NOMO-1 treated with dmso at 0.1 percent for 144 hours (cell line): ENCODE data around the gene CDS2.

Source experiments
- DNase-seq: peaks from one replicate; lab custom pipeline; 2025; ENCODE audit not compliant: unreplicated experiment; lab: John Stamatoyannopoulos, UW

Gene CDS2

DNA sequence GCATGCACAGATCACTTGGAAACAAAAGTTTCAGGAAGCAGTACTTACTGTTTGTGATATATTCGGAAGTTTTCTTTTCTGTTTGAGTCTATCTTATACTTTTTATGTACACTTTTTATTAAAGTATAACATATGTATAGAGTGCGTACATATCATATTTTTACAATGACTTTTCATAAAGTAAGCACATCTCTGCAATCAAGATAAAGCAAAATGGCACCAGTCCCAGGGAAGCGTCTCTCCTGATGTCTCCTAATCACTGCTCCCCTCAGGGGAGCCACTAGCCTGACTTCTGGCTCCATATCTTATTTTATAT is 26.3 kb downstream of the CDS2 start:
- no peak for DNase-seq

DNA sequence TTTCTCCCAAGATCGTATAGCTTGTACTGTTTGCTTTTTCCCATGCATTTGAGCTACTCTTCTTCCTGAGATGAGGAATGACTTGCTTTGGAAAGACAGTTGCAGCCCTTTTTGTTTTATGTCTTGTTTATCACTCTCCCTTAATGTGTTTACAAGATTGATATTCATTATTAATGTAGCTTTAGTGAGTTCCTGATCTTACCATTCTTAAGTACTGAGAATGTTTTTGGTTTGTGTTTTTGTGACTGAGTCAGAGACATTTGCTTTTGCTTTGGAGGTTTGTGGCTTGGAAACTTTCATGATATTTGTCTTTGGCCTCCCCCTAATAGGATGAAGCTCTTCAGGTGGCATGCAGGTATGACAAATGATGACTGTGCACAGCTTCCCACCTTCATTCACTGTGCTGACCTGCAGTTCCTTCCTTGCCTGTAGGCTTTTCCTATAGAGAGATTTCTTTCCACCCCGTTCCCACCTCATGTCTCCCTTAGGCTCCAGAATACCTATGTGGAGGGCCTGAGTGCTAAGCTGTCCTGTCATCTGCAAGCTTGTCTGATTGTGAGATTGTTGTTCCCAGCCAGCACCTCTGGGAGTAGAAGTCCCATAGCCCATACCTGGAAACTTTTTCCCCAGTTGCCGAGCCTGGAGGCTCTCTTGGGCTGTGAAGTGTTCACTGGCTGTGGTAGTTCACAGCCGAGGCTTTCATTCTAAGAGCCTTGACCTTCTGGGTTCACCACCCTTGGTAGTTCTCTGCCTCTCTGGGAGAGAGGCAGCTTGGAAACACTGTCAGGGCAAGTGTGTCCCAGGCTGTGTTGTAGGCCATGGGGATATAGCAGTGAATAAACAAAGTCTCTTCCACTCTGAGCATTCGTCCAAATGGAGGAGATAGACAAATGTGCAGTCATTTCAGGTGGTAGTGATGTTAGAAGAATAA is 27.1 kb downstream of the CDS2 start:
- no peak for DNase-seq

DNA sequence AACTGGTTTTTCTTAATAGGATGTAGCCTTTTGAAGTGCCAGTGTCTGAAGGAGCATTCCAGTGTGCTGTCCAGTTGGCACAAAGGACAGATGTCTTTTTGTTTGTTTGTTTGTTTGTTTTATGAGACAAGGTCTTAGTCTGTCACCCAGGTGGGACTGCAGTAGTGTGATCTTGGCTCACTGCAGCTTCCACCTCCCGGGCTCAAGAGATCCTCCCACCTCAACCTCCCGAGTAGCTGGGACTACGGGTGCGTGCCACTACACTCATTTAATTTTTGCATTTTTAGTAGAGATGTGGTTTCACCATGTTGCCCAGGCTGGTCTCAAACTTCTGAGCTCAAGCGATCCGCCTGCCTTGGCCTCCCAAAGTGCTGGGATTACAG is 27.7 kb downstream of the CDS2 start:
- no peak for DNase-seq

DNA sequence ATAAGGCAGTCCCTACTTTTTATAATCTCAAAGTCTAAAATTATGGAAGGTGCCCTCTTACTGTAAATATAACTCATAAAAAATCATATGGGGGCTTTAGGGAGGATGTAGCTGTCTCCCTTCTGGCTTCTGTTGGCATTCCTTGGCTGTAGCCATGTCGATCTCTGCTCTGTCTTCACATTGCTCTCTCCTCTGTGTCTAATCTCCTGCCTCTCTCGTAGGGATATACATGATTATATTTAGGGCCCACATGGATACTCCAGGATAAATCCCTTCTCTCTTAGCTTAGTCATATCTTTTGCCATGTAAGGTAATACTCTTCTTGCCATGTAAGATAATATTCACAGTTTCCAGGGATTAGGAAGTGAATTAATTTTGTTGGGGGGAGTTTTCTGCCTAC is 28.6 kb downstream of the CDS2 start:
- DNase-seq = no peak

DNA sequence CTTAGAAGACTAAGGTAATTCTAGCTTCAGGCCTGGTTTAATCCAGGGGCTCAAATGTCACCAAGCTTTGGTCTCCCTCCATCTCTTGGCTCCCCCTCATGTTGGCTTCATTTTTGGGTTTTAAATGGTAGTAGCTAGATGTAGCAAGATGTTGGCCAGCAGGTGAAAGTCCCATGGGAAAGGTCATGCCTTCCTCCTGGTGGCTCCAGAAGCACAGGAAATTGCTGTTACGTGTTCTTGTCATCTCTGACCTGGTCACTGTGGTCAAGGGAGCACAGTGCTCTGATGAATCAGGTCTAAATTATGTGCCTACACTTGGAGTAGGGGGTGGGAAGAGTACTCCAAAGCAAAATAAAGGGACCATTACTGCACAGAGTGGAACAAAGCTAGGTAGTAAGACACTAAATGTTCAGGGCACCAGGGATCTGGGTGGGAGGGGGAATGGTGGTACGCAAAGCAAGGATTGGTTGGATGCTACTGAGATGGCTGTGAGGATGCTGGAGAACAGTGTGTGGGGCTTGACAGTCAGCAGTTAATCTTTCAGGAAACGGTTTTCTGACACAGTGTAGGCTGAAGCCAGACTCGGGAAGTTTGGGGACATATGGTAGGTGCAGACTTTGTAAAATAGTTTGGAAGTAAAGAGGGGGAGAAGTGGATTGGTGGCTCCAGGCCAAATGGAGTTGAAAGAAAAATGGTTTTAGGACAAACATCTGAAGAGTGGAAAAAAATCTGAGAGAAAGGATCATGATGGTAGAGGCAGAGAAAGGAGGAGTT is 30.1 kb downstream of the CDS2 start:
- no peak for DNase-seq

DNA sequence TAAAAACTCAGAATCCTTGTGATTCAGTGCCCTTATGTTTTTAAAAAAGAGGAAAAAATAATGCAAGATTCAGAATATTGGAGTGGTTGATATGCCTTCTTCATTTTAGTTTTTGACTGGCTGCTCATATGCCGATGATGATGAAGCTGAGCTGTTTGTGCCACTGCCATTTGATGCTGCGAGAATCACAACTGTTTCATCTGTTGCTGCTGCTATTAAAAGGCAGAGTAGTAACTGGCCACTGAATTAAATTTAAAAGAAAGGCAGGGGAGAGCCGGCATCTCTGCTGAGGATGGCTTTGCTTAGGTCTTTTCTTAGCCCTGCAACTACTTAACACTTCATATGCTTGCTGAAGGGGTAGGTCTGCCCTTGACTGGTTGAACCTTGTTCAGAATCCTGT is 33.1 kb downstream of the CDS2 start:
- DNase-seq = no peak

DNA sequence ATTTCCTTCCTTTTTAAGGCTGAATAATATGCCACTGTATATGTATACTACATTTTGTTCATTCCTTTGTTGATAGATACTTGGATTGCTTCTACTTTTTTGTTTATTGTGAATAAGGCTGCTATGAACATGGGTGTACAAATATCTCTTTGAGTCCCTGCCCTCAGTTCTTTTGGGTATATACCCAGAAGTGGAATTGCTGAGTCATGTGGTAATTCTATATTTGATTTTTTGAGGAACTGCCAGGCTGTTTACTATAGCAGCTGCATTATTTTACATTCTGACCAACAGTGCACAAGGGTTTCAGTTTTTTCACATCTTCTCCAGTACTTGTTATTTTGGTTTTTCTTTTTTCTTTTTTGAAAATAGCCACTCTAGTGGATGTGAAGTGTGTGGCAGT is 34.1 kb downstream of the CDS2 start:
- DNase-seq = no peak

DNA sequence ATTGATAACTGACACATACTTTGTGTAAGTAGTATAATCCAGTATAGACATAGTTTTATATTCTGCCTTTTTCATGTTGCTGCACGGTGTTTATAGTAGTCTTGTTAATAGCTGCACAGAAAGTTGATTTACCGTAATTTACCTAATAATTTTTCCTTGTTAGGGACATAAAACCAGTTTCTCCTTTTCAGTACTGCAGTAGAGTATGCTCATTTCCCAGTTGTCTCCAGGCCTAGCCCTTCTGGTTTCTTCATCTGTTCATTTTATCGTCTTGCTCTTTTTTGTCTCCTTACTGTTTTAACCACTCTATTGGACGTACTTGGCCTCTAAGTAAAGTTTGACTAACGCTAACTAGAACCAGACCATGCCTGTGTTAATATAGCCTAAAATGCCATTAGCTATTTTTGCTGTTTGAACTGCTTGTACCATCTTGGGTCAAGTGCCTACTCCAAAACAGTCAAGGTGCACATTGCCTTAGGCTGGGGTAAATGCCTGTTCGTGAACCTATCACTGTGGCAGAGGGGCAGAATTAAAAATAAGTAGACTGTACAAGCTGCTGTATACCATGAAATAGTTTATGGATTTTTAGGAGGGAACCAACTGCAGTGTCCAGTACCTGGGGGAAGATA is 34.8 kb downstream of the CDS2 start:
- DNase-seq = no peak

DNA sequence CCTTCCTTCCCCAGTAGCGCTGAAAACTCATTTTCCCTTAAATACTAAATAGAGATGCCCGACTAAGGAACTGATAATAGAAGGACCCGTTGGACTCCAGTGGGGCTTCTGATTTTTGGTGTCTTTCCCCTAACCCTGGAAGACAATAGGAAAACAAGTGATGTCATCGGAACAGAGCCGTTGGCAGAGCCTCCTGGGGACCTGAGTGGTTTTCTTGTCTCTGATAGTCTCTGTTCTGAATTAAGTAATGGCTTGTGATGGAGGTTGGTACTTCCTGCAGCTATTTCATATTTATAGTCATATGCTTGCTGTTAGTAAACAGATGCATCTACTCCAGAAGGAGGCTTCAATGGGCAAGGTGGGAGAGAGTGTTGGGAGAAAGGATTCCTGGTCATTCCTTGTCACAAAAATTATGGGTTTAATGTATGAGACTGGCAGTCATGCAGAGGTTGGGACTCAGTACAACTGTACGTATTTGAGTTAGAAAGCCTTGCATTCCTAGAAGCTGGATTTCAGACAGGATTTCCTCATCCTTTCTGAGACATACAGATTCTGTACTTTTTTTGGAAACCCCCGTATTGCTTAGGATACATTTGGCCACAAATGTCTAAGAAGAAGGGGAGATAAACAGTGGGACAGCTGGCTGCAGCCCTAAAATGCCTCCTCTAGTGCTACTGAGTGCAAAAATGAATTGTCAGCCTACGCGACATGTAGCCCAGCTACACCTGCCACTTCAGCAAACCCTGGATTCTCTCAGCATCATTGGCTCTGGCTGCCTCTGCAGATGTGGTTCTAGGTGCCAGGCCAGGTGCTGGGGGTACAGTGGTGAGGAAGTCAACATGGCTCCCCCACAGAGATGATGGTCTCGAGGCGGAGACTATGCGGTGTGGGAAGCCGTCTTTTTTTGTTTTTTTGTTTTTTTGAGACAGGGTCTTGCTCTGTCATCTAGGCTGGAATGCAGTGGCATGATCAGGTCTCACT is 38.1 kb downstream of the CDS2 start:
- no peak for DNase-seq

DNA sequence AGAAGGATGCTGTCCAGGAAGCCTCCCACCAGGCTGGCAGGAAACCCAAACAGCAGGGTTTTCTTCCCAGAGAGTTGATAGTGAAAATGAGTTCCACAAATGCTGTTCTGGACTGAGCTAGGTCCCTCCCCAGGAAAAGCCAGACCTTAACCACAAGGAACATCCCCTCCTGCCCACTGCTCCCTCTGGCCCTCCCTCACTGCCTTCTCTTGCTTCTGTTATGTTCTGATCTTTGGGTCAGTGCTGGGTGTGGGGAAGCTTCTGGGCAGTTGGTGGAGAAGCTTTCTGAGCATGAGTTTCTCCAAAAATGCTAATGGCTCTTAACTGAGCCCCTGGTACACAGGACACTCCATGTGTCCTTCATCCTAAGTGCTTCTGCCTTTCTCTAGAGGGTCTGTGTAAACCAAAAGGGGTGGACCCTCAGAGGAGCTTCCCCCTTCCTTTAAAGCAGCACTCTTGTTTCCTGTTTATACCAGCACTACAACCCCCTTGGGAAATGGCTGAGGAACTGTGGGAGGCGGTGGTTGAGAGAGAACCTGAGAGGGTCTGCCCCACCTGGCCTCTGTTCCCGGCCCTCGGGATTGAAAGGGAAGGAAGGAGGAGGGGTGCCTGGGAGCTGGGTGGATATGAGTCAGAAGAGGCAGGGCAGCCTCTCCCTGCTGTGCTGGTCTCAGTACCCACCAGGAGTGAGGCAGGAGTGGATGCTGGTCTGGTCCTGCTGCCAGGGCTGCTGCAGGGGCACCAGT is 42.0 kb downstream of the CDS2 start:
- DNase-seq = no peak

DNA sequence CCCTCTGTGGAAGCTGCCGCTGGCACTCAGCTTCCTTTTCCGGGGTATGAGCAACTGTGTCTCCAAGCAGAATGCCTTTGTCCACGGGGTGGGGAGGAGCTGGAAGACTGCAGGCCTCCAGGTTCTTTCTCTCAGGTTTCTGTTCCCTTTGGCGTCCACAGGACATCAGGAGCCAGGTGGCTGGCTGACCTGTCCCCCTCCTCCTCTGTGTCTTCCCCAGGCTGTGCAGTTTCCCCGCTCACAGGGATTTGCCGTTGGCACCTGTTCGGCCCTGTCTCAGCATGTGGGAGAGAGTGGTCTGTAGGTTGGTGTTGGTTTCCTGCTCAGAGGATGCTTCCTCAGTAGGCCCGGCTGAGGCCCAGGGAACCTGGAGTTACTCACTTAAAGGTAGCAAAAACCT is 43.5 kb downstream of the CDS2 start:
- no peak for DNase-seq

DNA sequence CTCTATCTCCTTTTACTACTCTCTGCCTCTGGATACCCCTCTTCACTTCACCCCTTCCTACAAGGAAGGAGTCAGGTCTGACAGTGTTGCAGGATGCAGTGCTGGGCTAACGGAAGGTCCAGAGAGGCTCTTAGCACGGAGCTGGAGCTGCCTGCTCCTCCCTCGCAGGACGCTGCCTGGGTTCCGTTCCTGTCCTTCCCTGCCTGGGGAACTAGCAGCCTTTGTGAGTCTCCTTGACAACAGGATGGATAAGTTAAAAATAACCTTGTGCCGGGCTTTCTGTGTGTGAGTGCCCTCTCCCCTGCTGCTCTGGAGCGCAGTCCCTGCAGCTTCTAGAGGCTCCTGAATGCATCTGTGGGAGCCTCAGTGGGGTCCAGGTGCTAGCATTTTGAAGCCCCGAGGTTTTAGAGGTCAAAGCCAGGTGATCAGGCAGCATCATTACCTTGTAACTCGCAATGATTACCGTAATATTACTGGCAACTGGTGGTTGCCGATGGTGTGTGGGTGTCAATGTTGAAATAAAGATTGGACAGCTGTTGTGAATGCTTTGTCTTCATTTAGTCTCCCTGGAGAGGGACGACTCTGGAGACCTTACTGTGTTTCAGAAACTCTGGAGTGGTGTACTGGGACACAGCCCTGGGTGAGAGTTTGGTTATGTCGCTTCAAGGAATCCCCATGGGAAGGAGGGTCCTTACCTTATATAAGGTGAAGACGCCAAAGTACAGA is 44.4 kb downstream of the CDS2 start:
- no peak for DNase-seq

DNA sequence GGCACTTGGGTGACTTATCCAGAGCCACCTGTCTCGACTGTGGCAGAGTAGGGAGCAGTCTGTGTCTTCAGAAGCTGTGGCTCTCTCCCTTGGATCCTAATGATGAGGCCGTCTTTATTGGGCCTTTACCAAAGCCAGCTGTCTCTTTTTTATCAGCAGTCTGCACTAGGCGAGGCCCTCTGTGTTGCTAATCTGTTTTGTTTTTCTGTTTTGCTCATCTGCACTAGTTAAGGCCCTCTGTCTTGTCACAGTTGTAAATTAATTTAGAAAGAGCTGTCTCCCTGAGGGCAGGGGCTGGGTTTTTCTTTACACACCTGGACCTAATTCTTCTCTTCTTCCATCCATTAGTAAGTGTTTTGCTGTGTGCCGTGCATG is 45.0 kb downstream of the CDS2 start:
- no peak for DNase-seq

DNA sequence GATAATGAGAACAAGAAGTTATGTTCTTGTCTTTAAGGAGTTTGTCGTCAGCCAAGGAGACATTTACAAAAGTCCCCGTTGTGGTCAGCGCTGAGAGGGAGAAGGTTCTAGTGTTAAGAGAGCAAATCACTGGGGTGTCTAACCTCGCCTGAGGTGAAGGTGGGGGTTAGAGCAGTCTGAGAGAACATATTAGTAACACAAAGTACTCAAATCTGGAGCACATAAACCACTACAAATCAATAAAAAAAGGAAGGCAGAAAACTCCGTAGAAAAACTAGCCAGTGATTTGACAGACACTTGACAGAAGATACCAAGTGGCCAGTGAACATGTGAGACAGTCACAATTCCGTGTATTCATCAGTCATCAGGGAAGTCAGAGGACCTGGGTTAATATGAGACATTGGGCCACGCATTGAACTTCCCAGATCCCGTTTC is 45.4 kb downstream of the CDS2 start:
- DNase-seq = no peak

DNA sequence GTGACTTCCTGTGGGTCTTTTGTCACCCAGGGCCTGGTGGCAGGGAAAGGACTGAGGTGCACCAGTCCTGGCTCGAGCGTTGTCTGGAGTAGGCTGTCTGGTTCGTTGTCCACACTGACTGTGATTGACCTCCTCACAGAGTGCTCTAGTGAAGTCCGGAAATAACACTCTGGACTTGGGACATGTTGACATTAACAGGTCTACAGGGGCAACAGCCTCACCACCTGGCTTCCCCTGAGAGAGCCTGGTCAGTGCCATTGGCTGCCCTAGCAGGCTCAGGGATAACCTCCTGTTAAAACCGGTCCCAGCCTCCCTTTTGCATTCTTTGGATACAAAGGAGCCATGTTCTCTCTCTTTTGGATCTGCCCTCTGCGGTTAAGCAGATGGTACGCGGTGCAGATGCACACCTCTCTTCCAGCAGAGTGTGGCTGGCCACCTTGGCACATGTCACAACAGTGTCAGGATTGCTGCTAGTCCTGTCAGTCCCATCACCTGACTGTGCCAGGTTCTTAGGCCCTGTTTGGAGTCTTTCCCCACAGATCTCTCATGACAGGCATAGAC is 46.2 kb downstream of the CDS2 start:
- DNase-seq = no peak

DNA sequence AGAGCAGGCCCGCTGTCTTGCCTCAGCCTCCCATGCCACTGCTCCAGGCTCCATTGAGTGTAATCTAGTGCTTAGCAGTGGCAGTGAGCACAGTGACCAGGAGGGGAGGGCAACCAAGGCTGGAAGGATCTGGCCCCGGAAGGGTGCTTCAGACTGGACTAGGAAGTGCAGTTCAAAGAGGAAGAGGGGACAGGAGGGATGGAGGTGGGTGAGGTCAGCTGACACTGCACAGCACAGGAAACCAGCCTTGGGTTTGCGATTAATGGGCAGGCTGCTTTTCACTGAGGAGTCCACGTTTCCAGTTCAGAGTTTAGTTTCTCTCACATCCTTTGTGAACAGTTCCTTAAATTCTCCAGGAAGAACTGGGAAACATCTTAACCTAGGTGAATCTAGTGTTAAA is 46.9 kb downstream of the CDS2 start:
- DNase-seq = no peak

DNA sequence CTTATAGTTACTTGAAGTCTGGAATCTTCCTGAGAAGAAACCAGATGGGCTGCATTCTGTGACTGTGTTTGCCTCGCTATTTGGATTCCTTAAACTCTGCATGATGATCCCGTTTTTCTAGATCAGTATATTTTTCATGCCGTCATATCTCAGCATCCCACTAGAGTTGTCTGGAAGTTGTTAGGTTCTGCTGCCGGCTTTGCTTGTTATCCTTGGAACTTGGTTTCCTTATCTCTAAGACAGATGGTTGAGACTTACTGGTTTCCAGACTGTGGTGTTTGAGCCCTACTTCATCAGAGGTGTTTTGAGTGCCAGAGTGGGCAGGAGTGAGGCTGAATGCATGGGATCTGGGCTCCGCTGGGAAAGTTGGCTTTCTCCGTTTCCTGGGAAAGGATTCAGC is 50.3 kb downstream of the CDS2 start:
- no peak for DNase-seq

DNA sequence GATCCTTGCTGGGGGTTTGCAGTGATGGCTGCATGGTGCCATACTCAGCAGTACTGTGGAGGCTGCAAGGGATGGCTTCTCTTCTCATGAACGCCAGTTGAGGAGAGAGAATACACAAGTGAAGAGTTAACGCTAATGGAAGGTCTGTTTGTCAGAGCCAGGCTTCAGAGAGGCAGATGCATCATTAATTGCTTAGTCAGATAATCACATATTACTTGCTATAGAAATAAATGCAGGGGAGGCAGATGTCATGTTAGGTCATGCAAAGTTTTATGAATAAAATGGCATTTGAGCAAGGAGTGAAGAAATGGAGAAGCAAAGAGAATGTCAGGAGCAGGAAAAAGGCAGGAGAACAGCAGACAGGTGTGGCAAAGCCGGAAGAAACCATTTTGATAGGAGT is 51.2 kb downstream of the CDS2 start:
- DNase-seq = no peak

DNA sequence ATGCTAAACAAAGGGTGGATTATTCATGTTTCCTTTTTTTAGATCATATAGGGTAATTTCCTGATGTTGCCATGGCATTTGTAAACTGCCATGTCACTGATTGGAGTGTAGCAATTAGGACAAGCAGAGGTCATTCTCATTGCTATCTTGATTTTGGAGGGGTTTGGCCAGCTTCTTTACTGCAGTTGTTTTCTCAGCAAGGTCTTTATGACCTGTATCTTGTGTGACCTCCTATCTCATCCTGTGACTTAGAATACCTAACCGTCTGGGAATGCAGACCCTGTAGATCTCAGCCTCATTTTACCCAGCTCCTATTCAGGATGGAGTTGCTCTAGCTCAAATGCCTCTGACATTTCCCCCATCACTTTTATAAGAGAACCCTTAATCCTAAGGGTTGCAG is 53.6 kb downstream of the CDS2 start:
- no peak for DNase-seq
